OCI-LY7 (cell line): ENCODE data around the gene CERS6.
"Not testable (repeated sequence)": the region's sequence is repeated elsewhere in the genome, so short reads cannot be mapped to it uniquely, and the experiment has no call there.

ENCODE experiments used
- EZH2phosphoT487 ChIP-seq: fragments of 200-600 bp; sonication (generic); IDR thresholded peaks from 2 replicates; pipeline ENCODE4 v1.6.1; 2018; ENCODE audit warnings: low read depth, borderline replicate concordance, mild to moderate bottlenecking, mixed run types, antibody characterized with exemption, low read length, moderate library complexity, mixed read lengths
- TF ChIP-seq, protein P1 (sequence below): fragments of 200-600 bp; sonication (generic); conservative IDR thresholded peaks from 2 replicates; pipeline ENCODE4 v1.5.1; 2014; ENCODE audit warnings: mild to moderate bottlenecking, antibody characterized with exemption, low read length, moderate library complexity, mixed read lengths

DNA sequence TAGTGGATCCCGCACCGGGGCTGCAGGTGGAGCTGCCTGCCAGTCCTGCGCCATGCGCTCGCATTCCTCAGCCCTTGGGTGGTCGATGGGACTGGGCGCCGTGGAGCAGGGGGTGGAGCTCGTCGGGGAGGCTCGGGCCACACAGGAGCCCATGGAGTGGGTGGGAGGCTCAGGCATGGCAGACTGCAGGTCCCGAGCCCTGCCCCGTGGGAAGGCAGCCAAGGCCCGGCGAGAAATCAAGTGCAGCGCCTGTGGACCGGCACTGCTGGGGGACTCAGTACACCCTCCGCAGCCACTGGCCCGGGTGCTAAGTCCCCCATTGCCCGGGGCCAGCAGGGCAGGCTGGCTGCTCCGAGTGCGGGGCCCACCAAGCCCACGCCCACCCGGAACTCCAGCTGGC is 201.3 kb downstream of the CERS6 start:
- TF ChIP-seq, protein P1, sequence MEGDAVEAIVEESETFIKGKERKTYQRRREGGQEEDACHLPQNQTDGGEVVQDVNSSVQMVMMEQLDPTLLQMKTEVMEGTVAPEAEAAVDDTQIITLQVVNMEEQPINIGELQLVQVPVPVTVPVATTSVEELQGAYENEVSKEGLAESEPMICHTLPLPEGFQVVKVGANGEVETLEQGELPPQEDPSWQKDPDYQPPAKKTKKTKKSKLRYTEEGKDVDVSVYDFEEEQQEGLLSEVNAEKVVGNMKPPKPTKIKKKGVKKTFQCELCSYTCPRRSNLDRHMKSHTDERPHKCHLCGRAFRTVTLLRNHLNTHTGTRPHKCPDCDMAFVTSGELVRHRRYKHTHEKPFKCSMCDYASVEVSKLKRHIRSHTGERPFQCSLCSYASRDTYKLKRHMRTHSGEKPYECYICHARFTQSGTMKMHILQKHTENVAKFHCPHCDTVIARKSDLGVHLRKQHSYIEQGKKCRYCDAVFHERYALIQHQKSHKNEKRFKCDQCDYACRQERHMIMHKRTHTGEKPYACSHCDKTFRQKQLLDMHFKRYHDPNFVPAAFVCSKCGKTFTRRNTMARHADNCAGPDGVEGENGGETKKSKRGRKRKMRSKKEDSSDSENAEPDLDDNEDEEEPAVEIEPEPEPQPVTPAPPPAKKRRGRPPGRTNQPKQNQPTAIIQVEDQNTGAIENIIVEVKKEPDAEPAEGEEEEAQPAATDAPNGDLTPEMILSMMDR = not testable (repeated sequence)
- TF ChIP-seq EZH2phosphoT487 = not testable (repeated sequence)
